Parathyroid adenoma (tissue), 2 donors: ENCODE data around the gene PSMB7.

Source experiments
- H2AFZ ChIP-seq: fragments of 300-600 bp; sonication (generic); one replicate; pipeline ENCODE4 v1.7.0; 2017; ENCODE audit warnings: antibody characterized with exemption, mild to moderate bottlenecking
- H3K27ac ChIP-seq: fragments of 300-600 bp; sonication (generic); one replicate; pipeline ENCODE4 v1.7.0; 2017
- H3K27me3 ChIP-seq: fragments of 300-600 bp; sonication (generic); one replicate; pipeline ENCODE4 v1.7.0; 2017; ENCODE audit warnings: low read length; ENCODE audit not compliant: control insufficient read depth, insufficient read depth
- H3K36me3 ChIP-seq: fragments of 300-600 bp; sonication (generic); one replicate; pipeline ENCODE4 v1.7.0; 2017; ENCODE audit warnings: low read length; ENCODE audit not compliant: control insufficient read depth, insufficient read depth
- H3K4me1 ChIP-seq: fragments of 300-600 bp; sonication (generic); one replicate; pipeline ENCODE4 v1.7.0; 2017; ENCODE audit warnings: control low read depth
- H3K4me2 ChIP-seq: fragments of 300-600 bp; sonication (generic); one replicate; pipeline ENCODE4 v1.7.0; 2017; ENCODE audit warnings: low read length
- H3K4me3 ChIP-seq: fragments of 300-600 bp; sonication (generic); one replicate; pipeline ENCODE4 v1.7.0; 2017; ENCODE audit warnings: low read depth, low read length
- H3K79me2 ChIP-seq: fragments of 300-600 bp; sonication (generic); one replicate; pipeline ENCODE4 v1.7.0; 2017; ENCODE audit warnings: control low read depth
- H3K9ac ChIP-seq: fragments of 300-600 bp; sonication (generic); one replicate; pipeline ENCODE4 v1.7.0; 2017; ENCODE audit warnings: mild to moderate bottlenecking
- H3K9me3 ChIP-seq: fragments of 300-600 bp; sonication (generic); one replicate; pipeline ENCODE4 v1.7.0; 2017; ENCODE audit warnings: low read length; ENCODE audit not compliant: control insufficient read depth
- TF ChIP-seq, protein P1 (sequence below): fragments of 300-600 bp; sonication (generic); IDR thresholded peaks from one replicate; pipeline ENCODE4 v1.7.0; 2017; ENCODE audit warnings: antibody characterized with exemption, mild to moderate bottlenecking
- donor health status: primary hyperparathyroidism.

PSMB7 gene

DNA sequence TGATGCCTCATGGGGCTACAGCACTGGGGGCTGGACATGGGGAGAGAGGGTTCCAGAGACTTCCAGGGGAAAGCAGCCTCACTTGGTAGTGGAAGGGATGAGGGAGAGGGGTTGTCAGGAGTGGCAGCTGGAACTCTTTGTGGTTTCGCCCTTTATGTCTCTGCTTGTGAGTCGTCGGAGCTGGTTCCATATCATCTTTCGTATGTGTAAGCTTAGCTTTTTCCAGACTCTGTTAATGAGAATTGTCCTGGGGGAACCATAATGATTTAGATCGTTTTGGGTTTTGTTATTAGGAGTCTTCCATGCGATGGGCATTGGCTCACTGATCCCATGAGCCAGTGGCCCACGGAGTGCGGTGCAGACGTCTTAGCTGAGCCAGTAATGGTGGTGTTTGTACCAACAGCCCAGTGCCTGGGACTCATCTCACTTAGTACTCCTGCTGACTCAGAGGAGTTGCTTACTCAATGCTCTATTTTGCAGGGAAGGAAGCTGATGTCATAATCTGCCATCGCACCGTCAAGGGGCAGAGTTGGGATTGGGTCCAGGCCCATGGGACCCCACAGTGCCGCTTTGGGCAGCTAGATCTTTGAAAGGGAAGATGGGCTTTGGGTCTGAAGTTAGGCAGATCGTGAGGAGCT lies 109.0 kb downstream of the PSMB7 start:
- no peak overlapping the region for H2AFZ ChIP-seq
- no peaks in the 10 kb centered on the region for H3K4me1 ChIP-seq
- H3K4me2 ChIP-seq, result no peak overlapping the region
- H3K27me3 ChIP-seq, result no peaks in the 10 kb centered on the region
- no peaks in the 10 kb centered on the region for H3K9me3 ChIP-seq
- H3K79me2 ChIP-seq, result no peaks in the 10 kb centered on the region
- H3K27ac ChIP-seq, result no peak overlapping the region
- H3K36me3 ChIP-seq, result no peaks in the 10 kb centered on the region
- no peak overlapping the region for H3K4me3 ChIP-seq
- no peak overlapping the region for H3K9ac ChIP-seq
- TF ChIP-seq, protein P1, sequence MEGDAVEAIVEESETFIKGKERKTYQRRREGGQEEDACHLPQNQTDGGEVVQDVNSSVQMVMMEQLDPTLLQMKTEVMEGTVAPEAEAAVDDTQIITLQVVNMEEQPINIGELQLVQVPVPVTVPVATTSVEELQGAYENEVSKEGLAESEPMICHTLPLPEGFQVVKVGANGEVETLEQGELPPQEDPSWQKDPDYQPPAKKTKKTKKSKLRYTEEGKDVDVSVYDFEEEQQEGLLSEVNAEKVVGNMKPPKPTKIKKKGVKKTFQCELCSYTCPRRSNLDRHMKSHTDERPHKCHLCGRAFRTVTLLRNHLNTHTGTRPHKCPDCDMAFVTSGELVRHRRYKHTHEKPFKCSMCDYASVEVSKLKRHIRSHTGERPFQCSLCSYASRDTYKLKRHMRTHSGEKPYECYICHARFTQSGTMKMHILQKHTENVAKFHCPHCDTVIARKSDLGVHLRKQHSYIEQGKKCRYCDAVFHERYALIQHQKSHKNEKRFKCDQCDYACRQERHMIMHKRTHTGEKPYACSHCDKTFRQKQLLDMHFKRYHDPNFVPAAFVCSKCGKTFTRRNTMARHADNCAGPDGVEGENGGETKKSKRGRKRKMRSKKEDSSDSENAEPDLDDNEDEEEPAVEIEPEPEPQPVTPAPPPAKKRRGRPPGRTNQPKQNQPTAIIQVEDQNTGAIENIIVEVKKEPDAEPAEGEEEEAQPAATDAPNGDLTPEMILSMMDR, result no peak

- TF ChIP-seq, protein P1, result no peak
These were observed 111.0 kb downstream of the PSMB7 start for GRCh38 chr9:124304285-124304684.

DNA sequence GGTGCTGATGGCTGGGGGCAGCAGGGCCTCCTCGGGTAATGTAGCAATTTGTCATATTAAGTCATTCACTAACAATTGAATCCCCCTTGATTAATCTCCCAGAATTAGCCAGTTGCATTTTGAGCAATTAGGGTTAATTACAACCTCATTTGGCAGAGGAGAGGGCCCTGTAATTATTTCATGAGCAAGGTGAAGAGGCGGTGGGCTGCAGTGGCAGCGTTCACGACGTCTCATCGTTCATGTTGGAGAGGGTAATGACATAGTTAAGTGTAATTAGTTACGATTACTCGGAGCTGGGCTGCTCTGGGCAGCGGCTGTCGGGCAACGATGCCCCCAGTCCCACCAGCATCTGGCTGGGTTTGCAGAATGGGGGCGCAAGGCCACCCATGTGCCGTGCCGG lies 111.5 kb downstream of the PSMB7 start:
- H3K79me2 ChIP-seq, result no peaks in the 10 kb centered on the region
- TF ChIP-seq, protein P1, result no peak
- H3K4me1 ChIP-seq, result no peaks in the 10 kb centered on the region

More at GRCh38 chr9:124304285-124304684, 111.0 kb downstream of the PSMB7 start:
- no peaks in the 10 kb centered on the region for H3K9me3 ChIP-seq
- no peaks in the 10 kb centered on the region for H3K27me3 ChIP-seq
- H3K4me3 ChIP-seq, result no peak overlapping the region
- no peak overlapping the region for H3K9ac ChIP-seq
- H2AFZ ChIP-seq, result no peak overlapping the region
- H3K27ac ChIP-seq, result no peak overlapping the region
- no peaks in the 10 kb centered on the region for H3K79me2 ChIP-seq
- no peak overlapping the region for H3K4me2 ChIP-seq
- no peaks in the 10 kb centered on the region for H3K36me3 ChIP-seq
- H3K4me1 ChIP-seq, result no peaks in the 10 kb centered on the region

More for the DNA sequence above, 111.5 kb downstream of the PSMB7 start:
- no peaks in the 10 kb centered on the region for H3K27me3 ChIP-seq
- no peak overlapping the region for H3K27ac ChIP-seq
- no peaks in the 10 kb centered on the region for H3K36me3 ChIP-seq
- no peak overlapping the region for H3K4me3 ChIP-seq
- H3K9me3 ChIP-seq, result no peaks in the 10 kb centered on the region
- no peak overlapping the region for H3K4me2 ChIP-seq
- H2AFZ ChIP-seq, result no peak overlapping the region
- H3K9ac ChIP-seq, result no peak overlapping the region
